HG03457 (cell line): ENCODE data around the gene TOB2.
"Not testable (repeated sequence)": the region's sequence is repeated elsewhere in the genome, so short reads cannot be mapped to it uniquely, and the experiment has no call there.

Experiments used
- ATAC-seq: cut with Tn5 transposase; IDR thresholded peaks from one replicate; pipeline ENCODE4 v1.9.1; 2021; ENCODE audit warnings: moderate number of reproducible peaks; ENCODE audit not compliant: unreplicated experiment

TOB2 gene

DNA sequence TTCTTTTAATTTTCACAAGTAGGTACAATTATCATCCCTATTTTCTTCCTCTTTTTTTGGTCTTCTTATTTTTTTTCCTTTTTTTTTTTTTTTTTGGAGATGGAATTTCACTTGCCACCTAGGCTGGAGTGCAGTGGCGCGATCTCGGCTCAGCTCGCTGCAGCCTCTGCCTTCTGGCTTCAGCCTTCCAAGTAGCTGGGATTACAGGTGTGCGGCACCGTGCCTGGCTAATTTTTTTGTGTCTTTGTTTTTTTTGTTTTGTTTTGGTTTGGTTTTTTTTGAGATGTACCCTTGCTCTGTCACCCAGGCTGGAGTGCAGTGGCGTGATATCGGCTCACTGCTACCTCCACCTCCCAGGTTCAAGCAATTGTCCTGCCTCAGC lies 16.7 kb downstream of the TOB2 start:
- ATAC-seq = no peak

GRCh38 chr22:41429232-41429950 lies 17.2 kb downstream of the TOB2 start:
- ATAC-seq = no peak

DNA sequence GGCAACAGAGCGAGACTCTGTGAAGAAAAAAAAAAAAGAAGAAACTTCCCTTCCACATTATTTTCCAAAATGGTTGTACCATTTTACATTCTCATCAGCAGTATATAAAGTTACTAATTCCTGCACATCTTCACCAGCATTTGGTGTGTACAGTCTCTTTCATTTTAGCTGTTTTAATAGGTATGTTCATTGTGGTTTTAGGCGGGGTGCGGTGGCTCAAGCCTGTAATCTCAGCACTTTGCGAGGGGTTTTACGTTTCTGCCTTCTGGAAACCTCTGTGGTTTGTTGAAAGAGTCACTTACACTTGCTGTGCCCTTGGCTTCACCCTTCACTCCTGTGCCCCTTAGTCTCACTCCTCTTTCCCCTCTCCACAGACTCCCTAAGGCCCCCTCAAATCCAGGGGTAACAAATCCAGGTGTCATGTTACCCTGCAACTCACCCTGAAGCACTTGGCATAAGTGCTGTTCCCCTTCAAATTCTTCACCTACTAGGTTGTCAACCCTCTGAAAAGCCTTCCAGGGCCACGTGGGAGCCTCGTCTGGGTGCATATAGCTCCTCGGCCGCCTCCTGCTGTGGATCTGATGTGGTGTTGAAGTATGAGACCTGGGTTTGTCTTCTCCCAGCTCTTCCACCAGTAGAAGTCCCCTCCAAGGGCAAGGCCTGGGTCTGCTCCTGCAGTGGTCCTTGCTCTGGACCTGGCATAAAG lies 20.8 kb downstream of the TOB2 start:
- ATAC-seq = no peak

DNA sequence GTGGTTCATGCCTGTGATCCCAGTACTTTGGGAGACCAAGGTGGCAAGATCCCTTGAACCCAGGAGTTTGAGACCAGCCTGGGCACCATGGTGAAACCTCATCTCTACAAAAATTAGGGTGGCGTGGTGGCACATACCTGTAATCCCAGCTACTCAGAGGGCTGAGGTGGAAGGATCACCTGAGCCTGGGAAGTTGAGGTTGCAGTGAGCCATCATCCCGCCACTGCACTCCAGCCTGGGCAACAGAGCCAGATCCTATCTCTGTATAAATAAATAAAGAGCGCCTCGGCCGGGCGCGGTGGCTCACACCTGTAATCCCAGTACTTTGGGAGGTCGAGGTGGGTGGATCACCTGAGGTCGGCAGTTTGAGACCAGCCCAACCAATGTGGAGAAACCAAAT lies 27.9 kb downstream of the TOB2 start:
- ATAC-seq = no peak

DNA sequence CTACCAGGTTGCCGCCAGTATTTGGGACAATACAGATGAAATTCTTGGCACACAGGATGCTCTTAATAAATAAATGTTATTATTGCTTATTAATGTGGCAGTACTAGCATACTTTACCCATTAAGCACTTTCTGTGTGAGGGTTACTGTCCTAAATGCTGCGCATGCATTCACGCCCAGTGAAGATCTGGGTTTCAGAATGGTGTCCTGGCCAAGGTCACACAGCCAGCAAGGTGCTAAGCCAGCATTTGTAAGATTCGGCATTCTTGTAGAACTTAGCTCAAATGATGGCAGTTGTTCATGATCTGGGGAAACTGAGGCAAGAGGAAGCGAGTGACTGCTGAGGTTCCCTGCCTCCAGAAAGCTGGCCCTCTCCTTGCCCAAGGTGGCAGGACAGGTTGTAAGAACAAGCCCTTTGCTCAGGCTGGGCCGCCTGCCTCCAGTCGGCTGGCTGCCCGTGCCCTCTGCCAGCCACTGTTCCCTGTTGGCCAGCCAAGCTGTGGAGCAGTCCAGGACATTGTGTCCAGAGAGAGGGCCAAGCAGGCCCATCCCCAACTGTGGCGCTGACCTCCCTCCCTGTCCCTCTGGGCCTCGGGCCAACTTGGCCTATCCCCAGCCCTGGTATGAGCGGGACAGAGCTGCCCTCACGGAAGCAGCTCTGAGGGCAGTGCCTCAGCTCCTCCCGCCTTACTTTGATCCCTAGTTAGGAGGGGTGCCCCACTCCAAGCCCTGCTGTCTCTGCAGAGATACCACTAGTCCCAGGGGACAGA lies 28.8 kb downstream of the TOB2 start:
- ATAC-seq = no peak

DNA sequence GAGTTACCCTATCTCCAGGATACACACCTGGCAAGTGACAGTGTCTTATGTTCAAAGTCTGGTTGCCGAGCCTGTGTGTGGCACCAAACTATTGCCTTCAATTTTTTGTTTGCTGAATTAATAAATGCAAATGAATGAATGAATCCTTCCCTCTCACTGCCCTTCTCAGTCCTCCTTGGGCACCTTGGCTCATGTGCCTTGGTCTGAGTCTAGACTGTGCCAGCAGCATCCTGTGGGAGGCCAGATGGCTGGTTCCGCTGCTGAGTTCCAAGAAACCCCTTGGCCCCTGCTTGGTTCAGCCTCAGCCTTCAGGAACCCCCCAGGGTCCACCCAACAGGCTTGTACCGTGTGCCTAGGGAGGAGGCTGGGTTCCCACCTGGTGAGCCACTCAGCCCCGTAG lies 31.0 kb downstream of the TOB2 start:
- no peak for ATAC-seq

GRCh38 chr22:41411021-41411851 lies 35.4 kb downstream of the TOB2 start:
- ATAC-seq = no peak

DNA sequence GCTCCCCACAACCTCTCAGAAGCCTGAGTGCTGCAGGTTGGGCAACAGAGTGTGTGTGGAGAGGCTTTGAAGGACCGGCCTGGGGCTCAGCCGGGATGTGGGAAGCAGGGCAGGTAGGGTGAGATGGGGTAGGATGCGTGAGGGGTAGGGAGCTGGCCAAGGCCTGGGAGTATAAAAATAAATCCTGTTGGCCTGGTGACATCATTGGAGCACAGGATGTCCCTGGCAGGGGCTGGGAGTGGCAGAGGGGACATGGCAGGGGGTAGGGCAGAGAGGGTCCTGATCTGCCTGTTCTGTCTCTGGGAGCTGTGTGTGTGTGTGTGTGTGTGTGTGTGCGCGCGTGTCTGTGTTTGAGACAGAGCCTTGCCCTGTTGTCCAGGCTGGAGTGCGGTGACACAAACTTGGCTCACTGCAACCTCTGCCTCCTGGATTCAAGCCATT lies 36.3 kb downstream of the TOB2 start:
- no peak for ATAC-seq

GRCh38 chr22:41408665-41409064 lies 37.9 kb downstream of the TOB2 start:
- ATAC-seq = no peak

DNA sequence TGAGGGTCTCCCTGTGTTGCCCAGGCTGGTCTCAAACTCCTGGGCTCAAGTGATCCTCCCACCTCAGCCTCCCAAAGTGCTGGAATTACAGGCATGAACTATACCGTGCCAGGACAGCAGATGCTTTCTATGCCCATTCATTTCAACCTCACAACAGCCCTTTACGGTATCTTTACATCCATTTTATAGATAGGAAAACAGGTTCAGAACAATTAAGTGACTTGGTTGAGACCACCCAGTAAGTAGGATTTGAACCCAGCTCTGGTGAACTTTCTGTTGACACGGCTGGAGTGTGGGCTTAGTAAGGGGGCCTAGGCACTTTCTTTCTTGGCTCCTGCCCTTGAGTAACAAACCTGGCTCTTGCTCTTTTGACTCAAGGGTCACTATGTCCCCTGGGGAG lies 39.2 kb downstream of the TOB2 start:
- no peak for ATAC-seq

GRCh38 chr22:41406410-41406809 lies 40.2 kb downstream of the TOB2 start:
- ATAC-seq = no peak

GRCh38 chr22:41405588-41405987 lies 41.0 kb downstream of the TOB2 start:
- ATAC-seq = no peak

DNA sequence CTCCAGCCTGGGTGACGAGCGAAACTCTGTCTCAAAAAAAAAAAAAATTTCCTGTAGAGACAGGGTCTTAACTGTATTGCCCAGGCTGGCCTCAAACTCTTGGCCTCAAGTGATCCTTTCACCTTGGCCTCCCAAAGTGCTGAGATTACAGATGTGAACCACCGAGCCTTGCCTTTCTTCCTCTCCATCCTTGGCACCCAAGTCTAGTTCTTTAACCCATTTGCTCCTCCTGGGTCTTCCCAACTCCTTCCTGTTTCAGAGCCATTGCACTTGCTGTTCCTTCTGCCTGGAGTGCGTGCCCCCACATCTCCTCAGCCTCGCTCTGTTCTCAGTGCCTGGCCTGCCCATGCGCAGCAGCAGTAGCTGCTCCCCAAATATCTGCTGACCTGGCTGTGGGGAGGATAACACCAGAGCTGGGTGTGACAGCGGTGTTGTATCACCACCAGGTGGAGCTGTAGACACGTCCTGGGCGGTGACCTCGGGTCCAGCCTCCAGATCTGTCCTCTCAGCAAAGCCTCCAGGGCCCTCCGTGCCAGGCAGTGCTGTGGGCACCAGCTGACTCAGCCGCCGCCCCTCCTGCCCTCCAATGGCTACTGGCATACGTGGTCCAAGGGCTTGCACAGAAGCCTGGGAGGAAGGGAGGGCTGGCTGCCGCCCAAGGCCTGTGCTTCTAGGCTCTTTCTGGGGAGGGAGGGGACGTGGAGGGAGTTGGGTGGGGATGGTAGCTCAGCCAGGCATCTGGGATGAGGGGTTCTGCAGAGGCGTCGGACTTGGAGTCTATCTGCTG lies 42.9 kb downstream of the TOB2 start:
- ATAC-seq = no peak

- not testable (repeated sequence) for ATAC-seq
Observed at GRCh38 chr22:41402851-41403250, 43.8 kb downstream of the TOB2 start.

DNA sequence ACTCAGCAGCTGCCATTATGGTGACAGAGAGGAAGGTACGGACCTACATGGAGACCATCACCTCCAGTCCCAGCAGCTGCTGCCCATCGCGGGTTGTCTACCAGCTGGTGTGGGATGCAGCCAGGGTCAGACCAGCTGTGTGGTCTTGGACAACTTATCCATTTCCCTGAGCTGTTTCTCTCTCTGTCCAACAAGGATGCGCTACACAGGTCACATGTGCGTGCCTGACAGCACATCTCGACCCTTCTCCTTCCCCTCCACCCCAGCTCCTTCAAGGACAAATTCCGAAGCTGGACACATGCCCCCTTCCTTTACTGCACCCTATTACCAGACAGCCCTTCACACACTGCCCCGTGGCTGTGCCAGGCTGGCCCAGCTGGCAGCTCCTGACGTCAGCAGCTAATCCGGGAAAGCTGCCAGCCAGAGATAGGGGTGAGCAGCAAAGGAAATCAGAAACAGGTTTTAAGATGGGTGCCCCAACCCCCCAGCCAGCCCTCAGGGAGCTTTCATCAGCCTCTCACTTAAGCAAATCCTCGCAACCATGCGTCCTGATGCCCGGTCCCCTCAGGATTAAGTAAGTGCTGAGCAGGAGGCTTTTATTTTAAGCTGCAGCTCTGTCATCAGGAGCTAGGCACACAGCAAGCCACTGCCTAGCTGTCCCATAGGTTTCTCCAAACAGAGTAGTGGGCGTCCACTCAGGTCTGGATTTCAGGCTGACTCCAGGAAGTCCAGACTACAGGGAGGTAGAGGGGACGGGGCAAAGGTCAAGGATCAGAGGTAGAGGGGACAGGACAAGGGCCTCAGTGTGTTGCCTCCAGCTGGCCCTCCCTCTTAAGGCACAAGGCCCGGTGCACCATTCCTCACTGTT lies 44.6 kb downstream of the TOB2 start:
- ATAC-seq = no peak

- no peak for ATAC-seq
Observed at GRCh38 chr22:41398921-41399320, 47.7 kb downstream of the TOB2 start.

DNA sequence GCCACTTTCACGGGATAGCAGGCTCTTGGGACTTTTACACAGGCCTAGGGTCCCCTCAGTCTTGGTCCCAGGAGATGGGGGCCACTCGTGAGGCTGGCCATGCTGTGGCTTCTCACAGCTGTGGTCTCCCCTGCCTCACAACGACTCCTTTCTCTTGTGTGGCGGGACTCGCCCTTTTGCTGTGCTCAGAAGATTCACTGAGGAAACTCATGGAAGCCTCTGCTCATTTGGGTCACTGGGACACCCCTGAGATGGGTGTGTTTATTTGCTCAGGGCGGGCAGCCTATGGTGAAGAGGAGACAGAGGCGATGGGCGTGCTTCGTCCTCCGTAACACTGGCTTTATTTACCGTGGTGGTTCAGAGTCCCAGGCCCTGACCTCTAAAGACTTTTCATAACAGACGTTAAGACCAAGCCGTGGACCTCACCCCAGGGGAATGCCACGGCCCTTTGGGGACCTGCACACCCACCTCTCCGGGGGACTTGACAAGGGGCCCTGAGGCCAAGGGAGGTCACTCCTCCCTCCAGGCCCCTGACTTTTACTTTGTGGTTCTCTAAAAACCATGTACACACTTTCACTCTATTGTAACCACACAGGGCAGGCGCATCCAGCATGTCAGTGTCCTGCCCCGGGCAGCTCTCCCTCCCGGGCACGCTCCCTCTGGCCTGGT lies 49.3 kb downstream of the TOB2 start:
- no peak for ATAC-seq

DNA sequence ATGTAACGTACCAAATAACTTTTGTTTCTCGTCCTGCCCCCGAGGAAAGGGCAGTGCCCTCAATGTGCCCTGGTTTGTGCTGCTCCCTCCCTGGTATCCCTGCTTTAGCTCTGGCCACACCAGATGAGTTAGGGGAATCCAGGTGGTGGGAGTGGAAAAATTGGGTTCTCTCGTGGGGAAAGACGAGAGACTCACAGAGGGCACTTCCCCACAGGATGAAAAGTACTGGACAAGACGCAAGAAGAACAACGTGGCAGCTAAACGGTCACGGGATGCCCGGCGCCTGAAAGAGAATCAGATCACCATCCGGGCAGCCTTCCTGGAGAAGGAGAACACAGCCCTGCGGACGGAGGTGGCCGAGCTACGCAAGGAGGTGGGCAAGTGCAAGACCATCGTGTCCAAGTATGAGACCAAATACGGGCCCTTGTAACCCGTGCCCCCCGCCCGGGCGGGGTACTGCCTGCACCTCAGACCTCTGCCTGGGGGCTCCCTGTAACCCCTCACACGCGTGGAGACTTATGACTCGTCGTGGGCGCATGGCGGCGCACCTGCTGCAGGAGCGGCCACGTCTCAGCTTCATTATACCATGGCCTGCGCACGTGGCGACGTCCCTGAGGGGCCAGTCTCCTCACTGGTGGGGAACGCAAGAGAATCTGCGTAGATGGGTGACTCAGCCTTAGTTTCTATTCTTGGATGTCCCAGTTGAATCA lies 50.9 kb downstream of the TOB2 start:
- no peak for ATAC-seq
